LNCAP (cell line): ENCODE data around the gene AKT3.

ENCODE experiments used
- TF ChIP-seq, protein P1 (sequence below): fragments of 450-650 bp; IDR thresholded peaks from 2 replicates; pipeline ENCODE4 v1.5.1; 2017; ENCODE audit warnings: mild to moderate bottlenecking

The AKT3 gene

DNA sequence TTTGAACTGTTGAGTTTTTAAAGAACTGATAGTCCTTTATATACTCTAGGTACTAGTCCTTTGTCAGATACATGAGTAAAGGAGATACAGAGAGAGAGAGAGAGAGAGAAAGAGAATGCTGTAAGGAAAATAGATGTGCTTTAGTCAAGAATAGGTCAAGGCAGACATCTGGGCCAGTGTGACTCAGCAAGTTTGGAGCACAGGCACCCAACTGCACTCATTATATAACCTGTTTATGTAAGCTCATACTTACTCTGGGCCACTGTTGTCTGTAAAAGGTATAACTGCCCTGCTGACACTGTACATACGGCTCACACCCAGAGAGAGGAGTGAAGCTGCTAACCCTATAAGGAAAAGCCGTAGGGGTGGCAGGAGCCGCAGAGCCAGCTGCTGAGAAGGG is 32.2 kb upstream of the AKT3 start:
- TF ChIP-seq, protein P1, sequence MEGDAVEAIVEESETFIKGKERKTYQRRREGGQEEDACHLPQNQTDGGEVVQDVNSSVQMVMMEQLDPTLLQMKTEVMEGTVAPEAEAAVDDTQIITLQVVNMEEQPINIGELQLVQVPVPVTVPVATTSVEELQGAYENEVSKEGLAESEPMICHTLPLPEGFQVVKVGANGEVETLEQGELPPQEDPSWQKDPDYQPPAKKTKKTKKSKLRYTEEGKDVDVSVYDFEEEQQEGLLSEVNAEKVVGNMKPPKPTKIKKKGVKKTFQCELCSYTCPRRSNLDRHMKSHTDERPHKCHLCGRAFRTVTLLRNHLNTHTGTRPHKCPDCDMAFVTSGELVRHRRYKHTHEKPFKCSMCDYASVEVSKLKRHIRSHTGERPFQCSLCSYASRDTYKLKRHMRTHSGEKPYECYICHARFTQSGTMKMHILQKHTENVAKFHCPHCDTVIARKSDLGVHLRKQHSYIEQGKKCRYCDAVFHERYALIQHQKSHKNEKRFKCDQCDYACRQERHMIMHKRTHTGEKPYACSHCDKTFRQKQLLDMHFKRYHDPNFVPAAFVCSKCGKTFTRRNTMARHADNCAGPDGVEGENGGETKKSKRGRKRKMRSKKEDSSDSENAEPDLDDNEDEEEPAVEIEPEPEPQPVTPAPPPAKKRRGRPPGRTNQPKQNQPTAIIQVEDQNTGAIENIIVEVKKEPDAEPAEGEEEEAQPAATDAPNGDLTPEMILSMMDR, result no peak

- TF ChIP-seq, protein P1, result no peak
Measured at GRCh38 chr1:243855616-243856318, 5.7 kb upstream of the AKT3 start.

- TF ChIP-seq, protein P1, result no peak
Measured at GRCh38 chr1:243851765-243852164, 1.7 kb upstream of the AKT3 start.

DNA sequence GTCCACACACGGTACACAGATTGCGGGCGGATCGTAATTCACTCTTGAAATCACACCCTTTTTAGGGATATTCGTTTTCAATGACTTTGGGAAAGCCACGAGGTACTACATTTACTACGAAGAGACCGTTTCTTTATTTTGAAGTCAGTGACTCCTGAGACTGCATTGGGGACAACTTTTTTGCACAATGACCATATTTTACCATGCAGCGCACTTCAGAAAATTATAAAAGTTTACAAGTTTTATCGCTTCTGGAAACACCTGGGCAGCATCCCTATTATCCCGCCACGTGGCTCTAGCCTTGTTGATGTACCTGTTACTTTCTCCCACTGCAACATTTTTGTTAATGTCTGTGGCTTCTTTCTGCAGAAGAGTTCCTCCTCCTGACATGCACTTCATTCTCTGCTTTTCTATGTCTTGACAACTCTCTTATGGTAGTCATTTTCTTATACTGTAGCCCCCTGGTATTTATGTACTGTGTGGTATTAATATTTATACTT is 1.3 kb upstream of the AKT3 start:
- TF ChIP-seq, protein P1, result no peak

DNA sequence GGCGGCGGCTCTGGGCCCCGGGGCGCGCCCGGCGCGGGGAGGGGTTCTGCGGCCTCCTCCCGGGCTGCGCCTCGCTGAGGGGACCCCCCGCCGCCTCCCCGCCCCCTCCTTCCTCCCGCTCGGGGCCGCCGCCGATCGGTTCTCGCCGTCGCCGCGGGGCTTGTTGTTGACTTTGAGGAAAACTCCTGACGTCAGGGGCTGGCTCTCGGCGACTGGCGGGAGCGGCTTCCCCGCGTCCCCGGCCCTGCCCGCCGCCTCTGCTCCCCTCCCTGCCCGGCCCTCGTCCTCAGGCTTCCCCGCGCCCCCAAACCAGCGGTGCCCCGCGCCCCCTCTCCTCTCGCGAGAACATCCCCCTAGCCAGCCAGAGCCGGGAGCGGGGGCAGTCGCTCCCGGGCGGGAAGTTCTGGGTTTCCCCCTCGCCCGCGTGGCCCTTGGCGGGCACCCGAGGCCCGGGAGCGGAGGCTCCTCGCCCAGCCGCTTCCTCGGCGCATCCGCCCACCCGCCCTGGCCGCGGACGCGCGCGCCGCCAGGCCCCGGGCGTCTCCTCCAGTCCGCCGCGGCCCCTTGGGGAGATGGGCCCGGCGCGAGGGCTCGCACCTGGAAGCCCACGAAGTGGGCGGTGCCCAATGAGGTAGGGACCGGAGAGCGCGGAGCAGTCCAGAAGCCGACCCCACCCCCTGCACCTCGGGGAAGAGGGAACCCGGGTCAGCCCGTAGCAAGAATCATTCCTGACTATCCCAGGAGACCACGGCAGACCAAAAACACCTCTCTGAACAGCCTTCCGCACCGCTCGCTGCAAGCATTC is 611 bp upstream of the AKT3 start:
- TF ChIP-seq, protein P1, result no peak

DNA sequence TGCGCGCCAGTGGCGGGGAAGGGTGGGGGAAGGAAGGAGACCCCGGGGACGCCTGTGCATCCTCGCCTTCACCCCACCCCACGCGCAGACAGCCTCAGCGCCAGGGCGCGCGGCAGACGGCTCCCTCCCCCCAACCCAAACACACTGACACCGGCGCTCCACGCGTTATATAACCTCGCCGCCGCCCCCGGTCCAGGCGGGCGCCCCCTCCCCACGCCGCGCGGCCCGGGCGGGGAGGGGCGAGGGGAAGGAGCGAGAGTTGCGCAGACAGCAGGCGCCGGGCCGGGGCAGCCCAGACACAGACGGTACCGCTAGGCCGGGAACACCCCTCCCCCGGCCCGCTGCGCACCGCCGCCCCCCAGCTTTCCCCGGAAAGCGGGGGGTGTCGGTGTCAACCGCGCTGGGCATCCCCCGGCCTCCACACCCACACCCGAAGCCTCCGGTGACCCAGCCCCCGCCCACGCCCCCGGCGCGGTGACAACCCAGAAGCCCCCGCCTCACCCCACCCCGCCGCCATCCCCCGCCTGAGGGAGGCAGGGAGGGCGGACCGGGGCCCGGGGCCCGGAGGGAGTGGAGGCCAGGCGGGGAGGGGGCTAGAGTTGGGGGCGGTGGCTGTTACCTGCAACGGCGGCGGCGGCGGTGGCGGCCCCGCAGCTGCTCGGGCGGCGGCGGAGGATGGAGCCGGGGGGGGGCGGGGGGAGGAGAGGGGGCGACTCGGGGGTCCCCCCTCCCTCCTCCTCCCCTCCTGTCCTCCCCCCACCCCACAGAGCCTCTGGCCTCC is 432 bp downstream of the AKT3 start:
- TF ChIP-seq, protein P1, result no peak

GRCh38 chr1:243848858-243849420 is 1.1 kb downstream of the AKT3 start:
- TF ChIP-seq, protein P1, result no peak
